ENCODE results near the gene HMX1. TPM values are rescaled to one million over a fixed set of nuclear protein-coding genes. Genes with fewer than 3 reads are reported as not detected.

Gene HMX1
- polyA plus RNA-seq, 3 donors: not detected

GRCh38 chr4:8911316-8912088 is 39.9 kb upstream of the HMX1 start:
- no peak overlapping the region for H3K27ac ChIP-seq (ENCODE audit: low read depth, low read length)
- WGBS, 3 donors: 70 to 76% (median 73%) methylated on average over 31 of the region's 31 CpGs

- H3K27ac ChIP-seq (ENCODE audit: low read depth, low read length): no peak overlapping the region
- 56 to 63% (median 56%) methylated on average over 15 of the region's 15 CpGs for WGBS, 3 donors
Measured at GRCh38 chr4:8910822-8911315, 39.2 kb upstream of the HMX1 start.

- WGBS, 3 donors: 71 to 78% (median 76%) methylated on average over 30 of the region's 30 CpGs
- no peak overlapping the region for H3K27ac ChIP-seq (ENCODE audit: low read depth, low read length)
Measured at GRCh38 chr4:8910100-8910821, 38.6 kb upstream of the HMX1 start.

GRCh38 chr4:8909548-8909947 is 37.9 kb upstream of the HMX1 start:
- 23 to 39% (median 36%) methylated on average over 9 of the region's 9 CpGs for WGBS, 3 donors
- no peak overlapping the region for H3K27ac ChIP-seq (ENCODE audit: low read depth, low read length)

GRCh38 chr4:8908206-8908893 is 36.7 kb upstream of the HMX1 start:
- 64 to 70% (median 69%) methylated on average over 32 to 34 of the region's 34 CpGs for WGBS, 3 donors

GRCh38 chr4:8907596-8908205 is 36.1 kb upstream of the HMX1 start:
- WGBS, 3 donors: 67 to 81% (median 80%) methylated on average over 14 of the region's 14 CpGs
- no peak overlapping the region for H3K27ac ChIP-seq (ENCODE audit: low read depth, low read length)

More at GRCh38 chr4:8908206-8908893, 36.7 kb upstream of the HMX1 start:
- H3K27ac ChIP-seq (ENCODE audit: low read depth, low read length): no peak overlapping the region

- no peak overlapping the region for H3K27ac ChIP-seq (ENCODE audit: low read depth, low read length)
- 73 to 82% (median 78%) methylated on average over 22 of the region's 22 CpGs for WGBS, 3 donors
Measured at GRCh38 chr4:8906991-8907595, 35.5 kb upstream of the HMX1 start.

- no peak overlapping the region for H3K27ac ChIP-seq (ENCODE audit: low read depth, low read length)
- WGBS, 3 donors: 62 to 78% (median 67%) methylated on average over 8 of the region's 8 CpGs
Measured at GRCh38 chr4:8906668-8906970, 35.0 kb upstream of the HMX1 start.

- H3K27ac ChIP-seq (ENCODE audit: low read depth, low read length): no peak overlapping the region
- WGBS, 3 donors: 71 to 86% (median 84%) methylated on average over 33 of the region's 33 CpGs
Measured at GRCh38 chr4:8905773-8906667, 34.4 kb upstream of the HMX1 start.

- no peak overlapping the region for H3K27ac ChIP-seq (ENCODE audit: low read depth, low read length)
- 70 to 78% (median 76%) methylated on average over 20 of the region's 20 CpGs for WGBS, 3 donors
Measured at GRCh38 chr4:8905226-8905772, 33.7 kb upstream of the HMX1 start.

GRCh38 chr4:8904666-8905065 is 33.0 kb upstream of the HMX1 start:
- H3K27ac ChIP-seq (ENCODE audit: low read depth, low read length): no peak overlapping the region
- WGBS, 3 donors: 49 to 81% (median 76%) methylated on average over 6 of the region's 6 CpGs

- WGBS, 3 donors: 79 to 90% (median 85%) methylated on average over 9 of the region's 9 CpGs
- no peak overlapping the region for H3K27ac ChIP-seq (ENCODE audit: low read depth, low read length)
Measured at GRCh38 chr4:8904041-8904501, 32.4 kb upstream of the HMX1 start.

- WGBS, 3 donors: 90 to 92% (median 92%) methylated on average over 6 of the region's 6 CpGs
- no peak overlapping the region for H3K27ac ChIP-seq (ENCODE audit: low read depth, low read length)
Measured at GRCh38 chr4:8901335-8901734, 29.7 kb upstream of the HMX1 start.

- H3K27ac ChIP-seq (ENCODE audit: low read depth, low read length): no peak overlapping the region
- 69 to 92% (median 79%) methylated on average over 5 to 6 of the region's 6 CpGs for WGBS, 3 donors
Measured at GRCh38 chr4:8900588-8900987, 28.9 kb upstream of the HMX1 start.

GRCh38 chr4:8898419-8898818 is 26.8 kb upstream of the HMX1 start:
- WGBS, 3 donors: 42 to 48% (median 45%) methylated on average over 10 of the region's 10 CpGs
- no peak overlapping the region for H3K27ac ChIP-seq (ENCODE audit: low read depth, low read length)

GRCh38 chr4:8897251-8898167 is 25.9 kb upstream of the HMX1 start:
- 32 to 33% (median 33%) methylated on average over 15 of the region's 15 CpGs for WGBS, 3 donors
- H3K27ac ChIP-seq (ENCODE audit: low read depth, low read length): no peak overlapping the region
